DND-41 (cell line): Measurements from ENCODE around the gene MGST2.

Experiments
- EZH2 ChIP-seq: IDR thresholded peaks from 3 replicates; pipeline ENCODE4 v1.6.1; 2012; ENCODE audit warnings: borderline replicate concordance, low read depth, mild to moderate bottlenecking, moderate library complexity, low read length, inconsistent platforms; ENCODE audit not compliant: severe bottlenecking
- TF ChIP-seq, protein P1 (sequence below): IDR thresholded peaks from 2 replicates; pipeline ENCODE4 v1.5.1; 2012; ENCODE audit warnings: borderline replicate concordance, low read length, moderate library complexity, mild to moderate bottlenecking; ENCODE audit not compliant: poor library complexity, severe bottlenecking; ENCODE audit errors: extremely low read depth

DNA sequence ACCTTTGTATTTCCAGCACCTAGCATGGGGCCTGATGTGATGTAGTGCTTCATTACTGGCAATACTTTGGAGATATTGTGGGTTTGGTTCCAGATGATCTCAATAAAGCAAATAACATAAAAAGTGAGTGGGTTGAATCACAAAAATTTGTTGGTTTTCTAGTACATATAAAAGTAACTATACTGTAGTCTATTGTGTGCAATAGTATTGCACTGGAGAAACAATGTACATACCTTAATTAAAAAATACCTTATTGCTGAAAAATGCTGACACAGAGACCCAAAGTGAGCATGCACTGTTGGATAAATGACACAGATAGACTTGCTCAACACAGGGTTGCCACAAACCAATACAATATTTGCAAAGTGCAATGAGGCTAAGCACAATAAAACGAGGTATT is 17.7 kb upstream of the MGST2 start:
- TF ChIP-seq, protein P1, sequence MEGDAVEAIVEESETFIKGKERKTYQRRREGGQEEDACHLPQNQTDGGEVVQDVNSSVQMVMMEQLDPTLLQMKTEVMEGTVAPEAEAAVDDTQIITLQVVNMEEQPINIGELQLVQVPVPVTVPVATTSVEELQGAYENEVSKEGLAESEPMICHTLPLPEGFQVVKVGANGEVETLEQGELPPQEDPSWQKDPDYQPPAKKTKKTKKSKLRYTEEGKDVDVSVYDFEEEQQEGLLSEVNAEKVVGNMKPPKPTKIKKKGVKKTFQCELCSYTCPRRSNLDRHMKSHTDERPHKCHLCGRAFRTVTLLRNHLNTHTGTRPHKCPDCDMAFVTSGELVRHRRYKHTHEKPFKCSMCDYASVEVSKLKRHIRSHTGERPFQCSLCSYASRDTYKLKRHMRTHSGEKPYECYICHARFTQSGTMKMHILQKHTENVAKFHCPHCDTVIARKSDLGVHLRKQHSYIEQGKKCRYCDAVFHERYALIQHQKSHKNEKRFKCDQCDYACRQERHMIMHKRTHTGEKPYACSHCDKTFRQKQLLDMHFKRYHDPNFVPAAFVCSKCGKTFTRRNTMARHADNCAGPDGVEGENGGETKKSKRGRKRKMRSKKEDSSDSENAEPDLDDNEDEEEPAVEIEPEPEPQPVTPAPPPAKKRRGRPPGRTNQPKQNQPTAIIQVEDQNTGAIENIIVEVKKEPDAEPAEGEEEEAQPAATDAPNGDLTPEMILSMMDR = no peak
- no peak for TF ChIP-seq EZH2
